ENCODE measurements around the gene NES. TPM values are rescaled to one million over a fixed set of nuclear protein-coding genes. Genes with fewer than 3 reads are reported as not detected.

NES gene
- total and polyA plus RNA-seq, 2 of the 8 experiments (the other 6 are each of a cell fraction or from before 2014, with no cell fraction given), result 13.3 to 135 TPM

DNA sequence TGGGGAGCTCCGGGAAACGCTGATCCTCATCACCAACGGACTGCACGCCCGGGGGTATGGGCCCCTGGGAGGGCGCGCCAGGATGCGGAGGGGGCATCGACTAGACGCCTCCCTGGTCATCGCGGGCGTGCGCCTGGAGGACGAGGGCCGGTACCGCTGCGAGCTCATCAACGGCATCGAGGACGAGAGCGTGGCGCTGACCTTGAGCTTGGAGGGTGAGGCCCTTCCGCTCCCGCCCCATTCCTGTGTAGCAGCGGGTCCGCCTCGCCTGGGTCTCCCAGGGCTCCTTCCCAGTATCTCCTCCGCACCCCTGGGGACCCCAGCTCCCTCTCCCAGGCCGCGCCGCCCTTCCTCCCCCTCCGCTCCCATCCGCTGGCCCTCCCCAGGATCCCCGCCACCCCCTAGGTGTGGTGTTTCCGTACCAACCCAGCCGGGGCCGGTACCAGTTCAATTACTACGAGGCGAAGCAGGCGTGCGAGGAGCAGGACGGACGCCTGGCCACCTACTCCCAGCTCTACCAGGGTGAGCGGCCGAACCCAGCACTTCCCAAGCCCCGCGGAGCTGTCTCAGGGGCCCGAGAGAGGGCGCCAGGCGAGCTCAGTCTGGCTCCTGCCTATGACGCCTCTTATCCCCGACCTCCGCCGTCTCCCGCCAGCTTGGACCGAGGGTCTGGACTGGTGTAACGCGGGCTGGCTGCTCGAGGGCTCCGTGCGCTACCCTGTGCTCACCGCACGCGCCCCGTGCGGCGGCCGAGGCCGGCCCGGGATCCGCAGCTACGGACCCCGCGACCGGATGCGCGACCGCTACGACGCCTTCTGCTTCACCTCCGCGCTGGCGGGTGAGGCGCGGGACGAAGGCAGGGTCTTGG, 53.0 kb downstream of the NES start:
- H2BK12ac ChIP-seq (ENCODE audit: low read depth, low read length), result peak overlapping the region; percentile 92; the same call in 1 of the 2 replicates
- peak overlapping the region; percentile 81 to 99 for H3K4me2 ChIP-seq (ENCODE audit: insufficient read depth in 1 of 2, low read depth in 2 of 2, low read length in 2 of 2)
- peak overlapping the region; percentile 5 for H4K91ac ChIP-seq (replicated peaks; ENCODE audit: insufficient read length, low read length)
- no peak overlapping the region for H3K14ac ChIP-seq (ENCODE audit: insufficient read length)
- no peak overlapping the region for H3K56ac ChIP-seq (replicated peaks; ENCODE audit: insufficient read length, low read depth, low read length)
- no peak for FAIRE-seq
- CTCF ChIA-PET (ENCODE audit: partially characterized antibody), result interaction anchor here (0.6 to 43.0 kb wide), 33 partner anchors 11 to 301 kb away, joined by 3 to 868 read pairs (median 4); partner anchors contain the start of genes BCAN, CRABP2, GPATCH4 and ISG20L2
- no peak overlapping the region for H2BK120ac ChIP-seq (replicated peaks; ENCODE audit: low read depth, low read length)
- H3K9ac ChIP-seq (replicated peaks in 1 of 4; ENCODE audit: extremely low read depth in 1 of 4, low read depth in 3 of 4, low read length in 3 of 4), result peak overlapping the region in 1 of 4 experiments; percentile 14; a peak in 2 of 7 replicates
- H4K5ac ChIP-seq (ENCODE audit: insufficient read length, low read depth, low read length), result no peak overlapping the region
- peak overlapping the region; percentile 33 to 71 (median 48) for H3K4me3 ChIP-seq (ENCODE audit: extremely low read depth in 1 of 4, insufficient read depth in 2 of 4, low read depth in 3 of 4, low read length in 4 of 4)
- H3K18ac ChIP-seq (ENCODE audit: extremely low read depth, low read length), result peak overlapping the region; percentile 78
- no peak overlapping the region for H3K23ac ChIP-seq (ENCODE audit: insufficient read length)
- DNase-seq (ENCODE audit: low read depth in 1 of 2, low spot score in 2 of 2), result peak in 1 of 2 experiments; percentile 87
- peaks cover 20% of the 10 kb centered on the region; the same call in 1 of the 2 replicates for H3K23me2 ChIP-seq (ENCODE audit: low read depth, low read length)
- H3K4me1 ChIP-seq (replicated peaks in 1 of 4; ENCODE audit: control insufficient read depth in 3 of 4, insufficient read depth in 4 of 4, low read length in 3 of 4), result peaks cover 0 to 9% (median 2%) of the 10 kb centered on the region in 4 experiments; a peak in 5 of 7 replicates
- POLR2A ChIA-PET (ENCODE audit: partially characterized antibody), result interaction anchor here (0.6 to 5.8 kb wide), 18 partner anchors 16 to 167 kb away, joined by 3 to 46 read pairs (median 4); partner anchors contain the start of genes BCAN, NAXE and NES
- no peaks in the 10 kb centered on the region for H3K9me3 ChIP-seq (ENCODE audit: insufficient read depth in 2 of 2, low read depth in 1 of 2, low read length in 1 of 2)
- 0 out of 2 replicates have a peak overlapping the region, but pooled peaks have one; percentile 18 for H2BK20ac ChIP-seq (ENCODE audit: low read length)
- WGBS, 2 experiments (ENCODE audit: extremely low coverage in 1 of 2, insufficient coverage in 1 of 2, insufficient read length in 1 of 2, insufficient replicate concordance in 2 of 2, low coverage in 1 of 2, low lambda C conversion rate in 2 of 2, missing lambda C conversion rate in 1 of 2), result 3% methylated on average over 73 of the region's 87 CpGs; no CpG with 5 or more reads in 1 of the 2 experiments
- peak overlapping the region; percentile 91 for H3K4ac ChIP-seq (replicated peaks; ENCODE audit: insufficient read length, low read depth, low read length)
- peaks cover 31 to 60% (median 45%) of the 10 kb centered on the region in 4 experiments for H3K27me3 ChIP-seq (replicated peaks in 1 of 4; ENCODE audit: control insufficient read depth in 3 of 4, extremely low read depth in 1 of 4, insufficient read depth in 3 of 4, low read length in 3 of 4)
- no peak overlapping the region for H2AK5ac ChIP-seq (ENCODE audit: low read depth, low read length)
- peak overlapping the region; percentile 84 for H4K8ac ChIP-seq (ENCODE audit: extremely low read depth, insufficient read depth, low read length)
- H2BK15ac ChIP-seq (ENCODE audit: low read length), result peak overlapping the region; percentile 65; the same call in 1 of the 2 replicates
- no peak overlapping the region for H3K27ac ChIP-seq (ENCODE audit: low read depth, low read length)
- no peaks in the 10 kb centered on the region for H3K79me2 ChIP-seq (ENCODE audit: control insufficient read depth in 1 of 2, insufficient read depth in 2 of 2, low read length in 2 of 2)
- peaks cover 0 to 1% of the 10 kb centered on the region in 2 experiments for H4K20me1 ChIP-seq (replicated peaks in 1 of 2; ENCODE audit: control insufficient read depth in 1 of 2, insufficient read depth in 2 of 2, low read length in 2 of 2)
- H3K79me1 ChIP-seq (ENCODE audit: low read depth, low read length), result no peaks in the 10 kb centered on the region
- no peaks in the 10 kb centered on the region; a peak in 1 of 8 replicates for H3K36me3 ChIP-seq (ENCODE audit: control insufficient read depth in 2 of 4, insufficient read depth in 4 of 4, low read length in 3 of 4)
- peak overlapping the region; percentile 39; the same call in 1 of the 2 replicates for H2BK5ac ChIP-seq (ENCODE audit: low read depth, low read length)
- H2AFZ ChIP-seq (ENCODE audit: low read length), result peak overlapping the region; percentile 20; the same call in 1 of the 2 replicates
- TF ChIP-seq, protein P1, sequence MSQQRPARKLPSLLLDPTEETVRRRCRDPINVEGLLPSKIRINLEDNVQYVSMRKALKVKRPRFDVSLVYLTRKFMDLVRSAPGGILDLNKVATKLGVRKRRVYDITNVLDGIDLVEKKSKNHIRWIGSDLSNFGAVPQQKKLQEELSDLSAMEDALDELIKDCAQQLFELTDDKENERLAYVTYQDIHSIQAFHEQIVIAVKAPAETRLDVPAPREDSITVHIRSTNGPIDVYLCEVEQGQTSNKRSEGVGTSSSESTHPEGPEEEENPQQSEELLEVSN (IDR thresholded peaks at IDR 0.05), result peak; percentile 95
- TF ChIP-seq SIRT6 (IDR thresholded peaks at IDR 0.05; ENCODE audit: low read length), result no peak
- peak; percentile 96 for TF ChIP-seq KDM4A (IDR thresholded peaks at IDR 0.05; ENCODE audit: low read depth, low read length, severe bottlenecking)
- TF ChIP-seq EGR1 (IDR thresholded peaks at IDR 0.05; ENCODE audit: borderline replicate concordance, low read depth, low read length), result no peak
- peak; percentile 86; the same call in 1 of the 2 replicates for TF ChIP-seq RBBP5 (IDR thresholded peaks at IDR 0.05; ENCODE audit: borderline replicate concordance, low read depth, low read length)
- TF ChIP-seq CREB1 (IDR thresholded peaks at IDR 0.05), result peak; percentile 91
- peak; percentile 84 for TF ChIP-seq ASH2L (IDR thresholded peaks at IDR 0.05; ENCODE audit: low read length)
